Osteocyte (in vitro differentiated cells): ENCODE data around the gene GULP1. TPM values are rescaled to one million over a fixed set of nuclear protein-coding genes. Genes with fewer than 3 reads are reported as not detected.
A peak's percentile ranks its signal among the peaks of the same experiment; 100 is the strongest.

ENCODE experiments used
- DNase-seq: peaks from one replicate; pipeline ENCODE4 v3.0.0; 2021; ENCODE audit warnings: mixed read lengths; ENCODE audit not compliant: unreplicated experiment; ENCODE audit errors: extremely low spot score
- H3K27ac Mint-ChIP-seq: one replicate; pipeline ENCODE4 v1.8.0; 2021; ENCODE audit warnings: mild to moderate bottlenecking, mixed read lengths; ENCODE audit not compliant: unreplicated experiment
- H3K27me3 Mint-ChIP-seq: one replicate; pipeline ENCODE4 v1.8.0; 2021; ENCODE audit warnings: mixed read lengths; ENCODE audit not compliant: unreplicated experiment
- H3K36me3 Mint-ChIP-seq: one replicate; pipeline ENCODE4 v1.8.0; 2021; ENCODE audit warnings: mixed read lengths; ENCODE audit not compliant: unreplicated experiment
- H3K4me1 Mint-ChIP-seq: one replicate; pipeline ENCODE4 v1.8.0; 2021; ENCODE audit warnings: mixed read lengths; ENCODE audit not compliant: unreplicated experiment
- H3K4me3 Mint-ChIP-seq: one replicate; pipeline ENCODE4 v1.8.0; 2021; ENCODE audit warnings: mild to moderate bottlenecking, moderate library complexity, mixed read lengths; ENCODE audit not compliant: unreplicated experiment
- H3K9me3 Mint-ChIP-seq: one replicate; pipeline ENCODE4 v1.8.0; 2021; ENCODE audit warnings: mixed read lengths; ENCODE audit not compliant: unreplicated experiment
- CTCF ChIP-seq: fragments of 200-600 bp; sonication (generic); IDR thresholded peaks from 2 replicates; pipeline ENCODE4 v1.5.0; 2021; ENCODE audit warnings: antibody characterized with exemption, mild to moderate bottlenecking, moderate library complexity
- total RNA-seq: library from RNA; stranded (reverse); gene quantifications from 2 replicates; pipeline ENCODE4 v1.2.1, GENCODE V29; 2021

GULP1 gene
- total RNA-seq, 1 donor from 2014 or later = 36.7 TPM

GRCh38 chr2:188291142-188291616 is 495 bp upstream of the GULP1 start:
- H3K27ac Mint-ChIP-seq = peak overlapping the region; percentile 97
- peaks cover 36% of the 10 kb centered on the region for H3K4me1 Mint-ChIP-seq
- H3K9me3 Mint-ChIP-seq = no peaks in the 10 kb centered on the region
- H3K36me3 Mint-ChIP-seq = no peaks in the 10 kb centered on the region
- no peak for DNase-seq
- H3K27me3 Mint-ChIP-seq = no peaks in the 10 kb centered on the region
- peak overlapping the region; percentile 97 for H3K4me3 Mint-ChIP-seq
- TF ChIP-seq CTCF = no peak

GRCh38 chr2:188292348-188293239 is 920 bp downstream of the GULP1 start:
- Mint-ChIP-seq H3K9me3 (no peaks in the 10 kb centered on the region), H3K36me3 (no peaks in the 10 kb centered on the region), H3K27ac (peak overlapping the region; percentile 97), H3K27me3 (no peaks in the 10 kb centered on the region), H3K4me3 (peak overlapping the region; percentile 97), H3K4me1 (peaks cover 40% of the 10 kb centered on the region)
- TF ChIP-seq CTCF = no peak
- DNase-seq = peak; percentile 89

GRCh38 chr2:188293601-188294351 is 2.1 kb downstream of the GULP1 start:
- Mint-ChIP-seq H3K27me3 (no peaks in the 10 kb centered on the region), H3K9me3 (peaks cover 3% of the 10 kb centered on the region), H3K4me3 (peak overlapping the region; percentile 97), H3K27ac (peak overlapping the region; percentile 97), H3K36me3 (no peaks in the 10 kb centered on the region), H3K4me1 (peaks cover 40% of the 10 kb centered on the region)
- DNase-seq = no peak
- no peak for TF ChIP-seq CTCF

- Mint-ChIP-seq H3K4me3 (peak overlapping the region; percentile 97), H3K9me3 (peaks cover 5% of the 10 kb centered on the region), H3K27me3 (no peaks in the 10 kb centered on the region), H3K4me1 (peaks cover 40% of the 10 kb centered on the region), H3K36me3 (no peaks in the 10 kb centered on the region), H3K27ac (peak overlapping the region; percentile 97)
- TF ChIP-seq CTCF = no peak
- DNase-seq = no peak
Observed at GRCh38 chr2:188294352-188294926, 2.8 kb downstream of the GULP1 start.
